Caco-2 (cell line): ENCODE data around the gene BEX4. TPM values are rescaled to one million over a fixed set of nuclear protein-coding genes. Genes with fewer than 3 reads are reported as not detected.
A peak's percentile ranks its signal among the peaks of the same experiment; 100 is the strongest.

Source experiments
- BruUV-seq: library from RNA; stranded (reverse); fragments of 400-500 nt; replicated peaks from 2 replicates; lab custom pipeline; 2021; lab: Mats Ljungman, UMichigan
- CTCF ChIA-PET: fragments of 300-600 bp; sonication (Branson Sonifier 250); formaldehyde crosslinking; loops from one replicate; lab custom pipeline; 2022; ENCODE audit warnings: antibody characterized with exemption; lab: Charles Lee
- POLR2A ChIA-PET: fragments of 300-600 bp; sonication (Branson Sonifier 250); formaldehyde crosslinking; loops from one replicate; lab custom pipeline; 2022; ENCODE audit warnings: antibody characterized with exemption; lab: Charles Lee
- DNase-seq, 2 experiments: peaks; one replicate each; pipeline versions ENCODE4 v3.0.0 to v3.0.0-alpha.2; 2020 to 2022
- H3K27me3 ChIP-seq: replicated peaks from 2 replicates; pipeline ENCODE4 v1.6.0; 2011; ENCODE audit warnings: low read length; ENCODE audit not compliant: control insufficient read depth, insufficient read depth
- H3K36me3 ChIP-seq: 2 replicates; pipeline ENCODE4 v1.5.1; 2011; ENCODE audit warnings: low read length; ENCODE audit not compliant: control insufficient read depth, insufficient read depth
- H3K4me1 ChIP-seq: fragments of 250-450 bp; sonication (Bioruptor Pico); 2 replicates; pipeline ENCODE4 v1.5.1; 2020; ENCODE audit warnings: mild to moderate bottlenecking
- H3K4me3 ChIP-seq: 2 replicates; pipeline ENCODE4 v1.5.1; 2011; ENCODE audit warnings: low read depth, mild to moderate bottlenecking, control low read depth, low read length
- H3K9me3 ChIP-seq: fragments of 250-450 bp; sonication (Bioruptor Pico); 2 replicates; pipeline ENCODE4 v1.5.1; 2020; ENCODE audit warnings: mild to moderate bottlenecking, moderate library complexity
- H3K27ac Mint-ChIP-seq: one replicate; pipeline ENCODE4 v1.8.0; 2022; ENCODE audit warnings: mixed read lengths; ENCODE audit not compliant: unreplicated experiment
- H3K27me3 Mint-ChIP-seq: one replicate; pipeline ENCODE4 v1.8.0; 2022; ENCODE audit warnings: mixed read lengths; ENCODE audit not compliant: insufficient read depth, unreplicated experiment
- H3K36me3 Mint-ChIP-seq: one replicate; pipeline ENCODE4 v1.8.0; 2022; ENCODE audit warnings: mild to moderate bottlenecking, mixed read lengths; ENCODE audit not compliant: insufficient read depth, unreplicated experiment
- H3K4me1 Mint-ChIP-seq: one replicate; pipeline ENCODE4 v1.8.0; 2022; ENCODE audit warnings: low read depth, mixed read lengths; ENCODE audit not compliant: unreplicated experiment
- H3K4me3 Mint-ChIP-seq: one replicate; pipeline ENCODE4 v1.8.0; 2022; ENCODE audit warnings: mild to moderate bottlenecking, moderate library complexity, mixed read lengths; ENCODE audit not compliant: unreplicated experiment
- H3K9me3 Mint-ChIP-seq: one replicate; pipeline ENCODE4 v1.8.0; 2022; ENCODE audit warnings: mixed read lengths; ENCODE audit not compliant: unreplicated experiment
- intact Hi-C: fragments of 100-400 bp; cut with micrococcal nuclease; formaldehyde crosslinking; loops from one replicate; pipeline ENCODE4 v1.10.0; 2022; ENCODE audit not compliant: unreplicated experiment
- total RNA-seq: library from RNA; stranded (reverse); gene quantifications from 2 replicates; pipeline ENCODE4 v1.2.3, GENCODE V29; 2022
- TF ChIP-seq, protein P1 (sequence below), 2 experiments: fragments of 200-600 bp in 1 of 2; IDR thresholded peaks; 1 replicate in 1 of 2; 2 replicates in 1 of 2; pipeline versions ENCODE4 v1.5.1 to v1.8.0; 2011 to 2022; ENCODE audit warnings: antibody characterized with exemption in 1 of 2, control low read depth in 1 of 2, inconsistent platforms in 1 of 2, low read depth in 1 of 2, low read length in 1 of 2, mild to moderate bottlenecking in 1 of 2, moderate library complexity in 1 of 2; ENCODE audit not compliant: insufficient read depth in 1 of 2, severe bottlenecking in 1 of 2, unreplicated experiment in 1 of 2

The BEX4 gene
- total RNA-seq, 1 experiment from 2014 or later, result 2.2 TPM

DNA sequence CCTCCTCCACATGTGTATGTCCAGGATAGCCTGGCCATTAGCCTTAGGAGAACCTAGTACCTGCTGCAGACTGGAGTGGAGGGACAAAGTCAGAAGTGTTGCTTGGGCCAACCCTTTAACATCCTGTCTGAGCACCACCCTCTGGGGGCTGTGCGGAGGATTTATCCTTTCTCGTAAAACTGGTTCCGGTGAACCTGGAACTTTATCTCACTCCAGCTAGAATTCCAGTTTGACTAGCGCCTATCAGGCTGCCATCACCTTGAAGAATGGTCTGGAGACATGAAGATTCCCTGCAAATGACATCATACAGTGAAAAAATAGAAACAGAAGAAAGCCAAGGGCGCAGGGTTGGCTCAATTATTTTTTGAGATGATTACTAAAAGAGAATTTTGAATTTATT lies 36.1 kb downstream of the BEX4 start:
- Mint-ChIP-seq H3K4me3 (no peak overlapping the region), H3K27ac (no peak overlapping the region), H3K9me3 (no peaks in the 10 kb centered on the region), H3K27me3 (no peaks in the 10 kb centered on the region), H3K36me3 (peaks cover 17% of the 10 kb centered on the region), H3K4me1 (peaks cover 12% of the 10 kb centered on the region)
- ChIA-PET CTCF (no interaction called here), POLR2A (no interaction called here)
- Histone ChIP-seq H3K36me3 (no peaks in the 10 kb centered on the region), H3K27me3 (no peaks in the 10 kb centered on the region), H3K9me3 (no peaks in the 10 kb centered on the region), H3K4me1 (peaks cover 3% of the 10 kb centered on the region; the same call in 1 of the 2 replicates), H3K4me3 (no peak overlapping the region)
- no TSS peak for BruUV-seq
- intact Hi-C loops, result loop anchor here (5.0 kb wide), 1 partner anchor 211 kb away; no protein-coding TSS in a partner anchor
- TF ChIP-seq, protein P1, sequence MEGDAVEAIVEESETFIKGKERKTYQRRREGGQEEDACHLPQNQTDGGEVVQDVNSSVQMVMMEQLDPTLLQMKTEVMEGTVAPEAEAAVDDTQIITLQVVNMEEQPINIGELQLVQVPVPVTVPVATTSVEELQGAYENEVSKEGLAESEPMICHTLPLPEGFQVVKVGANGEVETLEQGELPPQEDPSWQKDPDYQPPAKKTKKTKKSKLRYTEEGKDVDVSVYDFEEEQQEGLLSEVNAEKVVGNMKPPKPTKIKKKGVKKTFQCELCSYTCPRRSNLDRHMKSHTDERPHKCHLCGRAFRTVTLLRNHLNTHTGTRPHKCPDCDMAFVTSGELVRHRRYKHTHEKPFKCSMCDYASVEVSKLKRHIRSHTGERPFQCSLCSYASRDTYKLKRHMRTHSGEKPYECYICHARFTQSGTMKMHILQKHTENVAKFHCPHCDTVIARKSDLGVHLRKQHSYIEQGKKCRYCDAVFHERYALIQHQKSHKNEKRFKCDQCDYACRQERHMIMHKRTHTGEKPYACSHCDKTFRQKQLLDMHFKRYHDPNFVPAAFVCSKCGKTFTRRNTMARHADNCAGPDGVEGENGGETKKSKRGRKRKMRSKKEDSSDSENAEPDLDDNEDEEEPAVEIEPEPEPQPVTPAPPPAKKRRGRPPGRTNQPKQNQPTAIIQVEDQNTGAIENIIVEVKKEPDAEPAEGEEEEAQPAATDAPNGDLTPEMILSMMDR (IDR thresholded peaks at IDR 0.05; ENCODE audit: insufficient read depth in 1 of 2, low read depth in 1 of 2, low read length in 1 of 2, severe bottlenecking in 1 of 2, unreplicated experiment in 1 of 2), result no peak
- peak; percentile 42 to 49 for DNase-seq

DNA sequence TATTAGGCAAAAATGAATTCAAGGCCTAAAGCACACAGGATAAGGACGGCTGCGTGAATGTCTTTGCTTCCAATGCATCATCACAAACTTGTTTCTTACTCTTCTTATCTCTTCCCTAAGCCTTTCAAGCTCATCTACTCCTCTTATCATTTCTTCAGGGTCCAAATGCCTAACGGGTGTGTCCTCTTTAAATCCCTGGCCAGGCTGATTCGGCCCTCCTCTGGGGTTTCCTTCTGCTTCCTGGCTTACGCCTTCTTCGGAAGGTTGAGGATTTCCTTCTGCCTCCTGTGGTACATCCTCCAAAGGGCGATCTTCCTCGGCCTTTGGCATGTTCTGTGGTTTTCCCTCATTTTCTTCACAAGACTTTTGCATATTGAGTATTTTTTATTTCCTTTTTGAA lies 38.7 kb downstream of the BEX4 start:
- TF ChIP-seq, protein P1 (IDR thresholded peaks at IDR 0.05; ENCODE audit: insufficient read depth in 1 of 2, low read depth in 1 of 2, low read length in 1 of 2, severe bottlenecking in 1 of 2, unreplicated experiment in 1 of 2), result no peak
- Histone ChIP-seq H3K36me3 (no peaks in the 10 kb centered on the region), H3K27me3 (no peaks in the 10 kb centered on the region), H3K4me3 (no peak overlapping the region), H3K9me3 (no peaks in the 10 kb centered on the region), H3K4me1 (peaks cover 3% of the 10 kb centered on the region; the same call in 1 of the 2 replicates)
- BruUV-seq, result no TSS peak
- no peak for DNase-seq
- ChIA-PET CTCF (no interaction called here), POLR2A (no interaction called here)
- H3K27ac Mint-ChIP-seq, result peak overlapping the region; percentile 91
- peaks cover 17% of the 10 kb centered on the region for H3K36me3 Mint-ChIP-seq
- intact Hi-C loops, result loop anchor here (5.0 kb wide), 1 partner anchor 209 kb away; no protein-coding TSS in a partner anchor
- H3K27me3 Mint-ChIP-seq, result no peaks in the 10 kb centered on the region
- H3K9me3 Mint-ChIP-seq, result no peaks in the 10 kb centered on the region
- peaks cover 12% of the 10 kb centered on the region for H3K4me1 Mint-ChIP-seq
- peak overlapping the region; percentile 94 for H3K4me3 Mint-ChIP-seq

DNA sequence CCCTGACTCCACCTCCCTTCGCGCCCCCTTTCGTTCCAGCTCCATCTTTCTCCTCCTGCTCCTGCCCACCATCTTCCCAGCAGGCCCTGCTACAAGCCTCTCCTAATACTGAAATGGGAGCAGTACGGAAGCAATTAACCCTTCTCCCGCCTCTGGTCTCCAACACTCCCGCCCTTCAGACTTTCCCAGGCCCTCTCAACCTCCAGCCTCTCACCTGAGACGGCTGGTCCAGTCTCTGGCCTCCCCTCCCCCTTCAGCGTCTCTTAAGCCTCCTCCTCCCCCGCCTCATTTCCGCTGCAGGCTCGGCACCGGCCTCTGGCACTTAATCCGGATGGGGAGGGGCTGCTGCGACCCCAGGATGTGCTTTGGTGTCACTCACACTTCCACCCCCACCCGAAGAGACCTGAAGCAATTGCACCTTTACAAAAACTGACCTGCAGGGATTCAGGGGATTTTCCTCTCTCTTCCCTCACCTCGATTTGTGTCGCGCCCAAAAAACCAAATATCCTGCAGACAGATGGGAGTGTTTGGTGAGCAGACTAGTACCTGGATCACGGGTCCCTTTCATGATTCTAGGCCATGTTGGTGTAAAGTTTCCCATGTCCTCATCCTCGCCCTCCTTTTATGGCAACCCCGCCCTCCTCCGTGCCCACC lies 39.4 kb downstream of the BEX4 start:
- H3K27me3 Mint-ChIP-seq, result no peaks in the 10 kb centered on the region
- intact Hi-C loops, result loop anchor here (5.0 kb wide), 1 partner anchor 208 kb away; no protein-coding TSS in a partner anchor
- peaks cover 17% of the 10 kb centered on the region for H3K36me3 Mint-ChIP-seq
- POLR2A ChIA-PET, result no interaction called here
- H3K4me3 ChIP-seq, result peak overlapping the region; percentile 63
- DNase-seq, result peak; percentile 27 to 47
- TF ChIP-seq, protein P1 (IDR thresholded peaks at IDR 0.05; ENCODE audit: insufficient read depth in 1 of 2, low read depth in 1 of 2, low read length in 1 of 2, severe bottlenecking in 1 of 2, unreplicated experiment in 1 of 2), result no peak
- H3K4me3 Mint-ChIP-seq, result peak overlapping the region; percentile 94
- no peaks in the 10 kb centered on the region for H3K9me3 ChIP-seq
- H3K36me3 ChIP-seq, result no peaks in the 10 kb centered on the region
- H3K4me1 Mint-ChIP-seq, result peaks cover 12% of the 10 kb centered on the region
- H3K9me3 Mint-ChIP-seq, result no peaks in the 10 kb centered on the region
- H3K4me1 ChIP-seq, result peaks cover 3% of the 10 kb centered on the region; the same call in 1 of the 2 replicates
- CTCF ChIA-PET, result interaction anchor here (1.0 kb wide), 1 partner anchor 210 kb away, joined by 4 read pairs; no protein-coding TSS in a partner anchor
- H3K27ac Mint-ChIP-seq, result peak overlapping the region; percentile 91
- no peaks in the 10 kb centered on the region for H3K27me3 ChIP-seq
- no TSS peak for BruUV-seq
